Type B pancreatic cell (in vitro differentiated cells): ENCODE data around the gene TBC1D13. TPM values are rescaled to one million over a fixed set of nuclear protein-coding genes. Genes with fewer than 3 reads are reported as not detected.
"Not testable (repeated sequence)": the region's sequence is repeated elsewhere in the genome, so short reads cannot be mapped to it uniquely, and the experiment has no call there.

Experiments used
- DNase-seq: peaks from one replicate; pipeline ENCODE4 v3.0.0; 2021; ENCODE audit warnings: mixed read lengths; ENCODE audit not compliant: unreplicated experiment; ENCODE audit errors: extremely low spot score
- H3K27ac Mint-ChIP-seq: 2 replicates; pipeline ENCODE4 v1.8.0; 2021; ENCODE audit warnings: mild to moderate bottlenecking, mixed read lengths
- H3K27me3 Mint-ChIP-seq: 2 replicates; pipeline ENCODE4 v1.8.0; 2021; ENCODE audit warnings: mixed read lengths
- H3K36me3 Mint-ChIP-seq: 2 replicates; pipeline ENCODE4 v1.8.0; 2021; ENCODE audit warnings: mixed read lengths
- H3K4me1 Mint-ChIP-seq: one replicate; pipeline ENCODE4 v1.8.0; 2021; ENCODE audit warnings: mixed read lengths; ENCODE audit not compliant: unreplicated experiment
- H3K4me3 Mint-ChIP-seq: 2 replicates; pipeline ENCODE4 v1.8.0; 2021; ENCODE audit warnings: mild to moderate bottlenecking, mixed read lengths
- H3K9me3 Mint-ChIP-seq: 2 replicates; pipeline ENCODE4 v1.8.0; 2021; ENCODE audit warnings: mixed read lengths
- total RNA-seq: library from RNA; stranded (reverse); gene quantifications from 2 replicates; pipeline ENCODE4 v1.2.1, GENCODE V29; 2021; ENCODE audit warnings: low replicate concordance
- TF ChIP-seq, protein P1 (sequence below): fragments of 200-600 bp; sonication (generic); conservative IDR thresholded peaks from 2 replicates; pipeline ENCODE4 v1.5.0; 2021; ENCODE audit warnings: antibody characterized with exemption, mild to moderate bottlenecking

TBC1D13 gene
- total RNA-seq, 1 donor from 2014 or later, result 33.5 TPM

- no peak for DNase-seq
- H3K9me3 Mint-ChIP-seq, result no peaks in the 10 kb centered on the region
- no peaks in the 10 kb centered on the region for H3K27me3 Mint-ChIP-seq
- peak overlapping the region; percentile 95 for H3K4me3 Mint-ChIP-seq
- TF ChIP-seq, protein P1, sequence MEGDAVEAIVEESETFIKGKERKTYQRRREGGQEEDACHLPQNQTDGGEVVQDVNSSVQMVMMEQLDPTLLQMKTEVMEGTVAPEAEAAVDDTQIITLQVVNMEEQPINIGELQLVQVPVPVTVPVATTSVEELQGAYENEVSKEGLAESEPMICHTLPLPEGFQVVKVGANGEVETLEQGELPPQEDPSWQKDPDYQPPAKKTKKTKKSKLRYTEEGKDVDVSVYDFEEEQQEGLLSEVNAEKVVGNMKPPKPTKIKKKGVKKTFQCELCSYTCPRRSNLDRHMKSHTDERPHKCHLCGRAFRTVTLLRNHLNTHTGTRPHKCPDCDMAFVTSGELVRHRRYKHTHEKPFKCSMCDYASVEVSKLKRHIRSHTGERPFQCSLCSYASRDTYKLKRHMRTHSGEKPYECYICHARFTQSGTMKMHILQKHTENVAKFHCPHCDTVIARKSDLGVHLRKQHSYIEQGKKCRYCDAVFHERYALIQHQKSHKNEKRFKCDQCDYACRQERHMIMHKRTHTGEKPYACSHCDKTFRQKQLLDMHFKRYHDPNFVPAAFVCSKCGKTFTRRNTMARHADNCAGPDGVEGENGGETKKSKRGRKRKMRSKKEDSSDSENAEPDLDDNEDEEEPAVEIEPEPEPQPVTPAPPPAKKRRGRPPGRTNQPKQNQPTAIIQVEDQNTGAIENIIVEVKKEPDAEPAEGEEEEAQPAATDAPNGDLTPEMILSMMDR, result no peak
- H3K36me3 Mint-ChIP-seq, result no peaks in the 10 kb centered on the region
- H3K4me1 Mint-ChIP-seq, result no peaks in the 10 kb centered on the region
- no peak overlapping the region for H3K27ac Mint-ChIP-seq
Measured at GRCh38 chr9:128788445-128788844, 1.4 kb downstream of the TBC1D13 start.

DNA sequence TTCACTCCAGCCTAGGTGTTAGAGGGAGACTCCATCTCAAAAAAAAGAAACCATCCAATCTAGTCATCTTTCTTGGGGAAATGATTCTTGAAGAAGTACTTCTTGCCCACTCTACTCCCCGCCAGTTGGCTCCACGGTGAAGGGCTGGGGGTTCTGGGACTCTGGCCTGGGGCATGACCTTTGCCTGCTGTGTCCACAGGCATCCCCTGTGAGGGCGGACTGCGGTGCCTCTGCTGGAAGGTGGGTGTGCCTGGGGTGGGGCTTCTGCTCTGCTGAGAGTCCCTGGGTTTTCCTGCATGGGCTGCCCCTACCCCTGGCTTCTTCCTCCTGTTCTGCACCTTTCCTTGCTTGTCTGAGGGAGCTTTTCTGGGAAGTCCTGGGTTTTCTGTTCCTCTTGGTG lies 3.5 kb downstream of the TBC1D13 start:
- H3K9me3 Mint-ChIP-seq, result no peaks in the 10 kb centered on the region
- H3K27ac Mint-ChIP-seq, result no peak overlapping the region
- DNase-seq, result no peak
- no peaks in the 10 kb centered on the region for H3K27me3 Mint-ChIP-seq
- H3K4me3 Mint-ChIP-seq, result no peak overlapping the region
- no peaks in the 10 kb centered on the region for H3K36me3 Mint-ChIP-seq
- TF ChIP-seq, protein P1, result no peak
- no peaks in the 10 kb centered on the region for H3K4me1 Mint-ChIP-seq

DNA sequence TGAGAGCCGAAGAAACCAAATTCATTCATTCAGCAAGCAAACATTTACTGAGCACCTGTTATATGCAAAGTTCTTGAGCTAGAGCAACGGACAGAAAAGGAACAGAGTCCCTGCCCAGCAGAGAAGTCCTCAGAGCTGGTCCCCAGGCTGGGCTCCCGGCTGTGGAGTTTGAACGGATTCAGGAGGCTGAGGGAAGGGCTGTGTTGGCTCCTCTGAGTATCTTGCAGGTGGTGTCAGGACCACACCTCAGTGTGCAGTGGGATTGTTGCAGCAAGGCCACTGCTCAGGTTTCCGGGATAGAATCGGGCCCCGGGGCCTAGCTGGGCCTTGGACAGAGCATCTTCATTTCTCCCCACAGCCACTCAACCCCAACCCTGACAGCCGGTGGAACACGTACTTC lies 5.1 kb downstream of the TBC1D13 start:
- TF ChIP-seq, protein P1, result no peak
- Mint-ChIP-seq H3K4me1 (no peaks in the 10 kb centered on the region), H3K9me3 (no peaks in the 10 kb centered on the region), H3K4me3 (no peak overlapping the region), H3K27me3 (no peaks in the 10 kb centered on the region), H3K27ac (no peak overlapping the region), H3K36me3 (no peaks in the 10 kb centered on the region)
- no peak for DNase-seq

DNA sequence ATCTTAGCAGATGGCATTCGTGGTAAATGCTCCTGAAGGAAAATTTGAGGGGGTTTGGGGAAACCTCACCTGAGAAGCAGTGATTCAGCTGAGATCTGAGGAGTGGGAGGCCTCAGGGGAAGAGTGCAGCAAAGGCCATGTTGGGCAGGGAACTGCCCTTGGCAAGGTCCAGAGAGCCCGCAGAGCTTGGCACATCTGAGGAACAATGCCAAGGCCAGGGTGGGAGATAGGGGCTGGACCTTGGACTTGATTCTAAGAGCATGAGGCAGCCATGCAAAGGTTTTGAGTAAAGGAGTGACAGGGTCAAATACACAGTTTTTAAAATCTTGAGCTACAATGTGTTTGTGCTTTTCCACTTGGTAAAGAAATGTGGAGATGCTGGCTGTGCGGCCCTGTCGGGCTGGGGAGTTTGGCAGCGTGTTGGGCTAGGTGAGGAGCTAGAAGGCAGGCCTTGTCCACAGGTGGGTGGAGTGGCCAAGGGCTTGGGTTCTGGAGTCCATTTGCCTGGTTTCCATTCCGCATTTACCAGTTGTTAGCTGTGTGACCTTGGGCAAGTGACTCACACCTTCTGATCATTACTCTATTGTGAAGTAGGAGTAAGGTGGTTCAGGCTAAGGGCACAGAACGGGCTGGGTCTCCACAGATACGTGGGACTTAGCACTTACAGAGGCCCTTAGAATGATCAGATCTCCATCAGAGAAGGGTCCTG lies 6.1 kb downstream of the TBC1D13 start:
- Mint-ChIP-seq H3K27ac (no peak overlapping the region), H3K27me3 (no peaks in the 10 kb centered on the region), H3K4me3 (no peak overlapping the region), H3K9me3 (no peaks in the 10 kb centered on the region), H3K36me3 (no peaks in the 10 kb centered on the region), H3K4me1 (no peaks in the 10 kb centered on the region)
- no peak for DNase-seq
- TF ChIP-seq, protein P1, result no peak

DNA sequence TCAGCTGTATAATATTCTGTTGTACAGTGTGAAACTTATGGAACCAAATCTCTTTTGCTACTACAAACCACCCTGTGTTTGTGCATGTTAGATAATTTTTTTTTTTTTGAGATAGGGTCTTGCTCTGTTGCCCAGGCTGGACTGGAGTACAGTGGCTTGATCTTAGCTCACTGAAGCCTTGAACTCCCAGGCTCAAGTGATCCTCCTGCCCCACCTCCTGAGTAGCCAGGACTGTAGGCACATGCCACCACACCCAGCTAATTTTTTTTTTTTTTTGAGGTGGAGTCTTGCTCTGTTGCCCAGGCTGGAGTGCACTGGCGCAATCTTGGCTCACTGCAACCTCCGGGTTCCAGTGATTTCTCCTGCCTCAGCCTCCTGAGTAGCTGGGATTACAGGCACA lies 7.9 kb downstream of the TBC1D13 start:
- not testable (repeated sequence) for H3K4me3 Mint-ChIP-seq, H3K27ac Mint-ChIP-seq, H3K27me3 Mint-ChIP-seq, DNase-seq, H3K36me3 Mint-ChIP-seq, H3K4me1 Mint-ChIP-seq, H3K9me3 Mint-ChIP-seq

GRCh38 chr9:128798896-128799295 lies 11.8 kb downstream of the TBC1D13 start:
- H3K4me1 Mint-ChIP-seq, result no peaks in the 10 kb centered on the region
- peaks cover 10% of the 10 kb centered on the region for H3K36me3 Mint-ChIP-seq
- no peak overlapping the region for H3K4me3 Mint-ChIP-seq
- H3K9me3 Mint-ChIP-seq, result no peaks in the 10 kb centered on the region
- no peak overlapping the region for H3K27ac Mint-ChIP-seq
- DNase-seq, result no peak
- TF ChIP-seq, protein P1, result no peak
- no peaks in the 10 kb centered on the region for H3K27me3 Mint-ChIP-seq
